GM21619 (cell line): ENCODE data around the gene RAD54L2.
"Not testable (repeated sequence)": the region's sequence is repeated elsewhere in the genome, so short reads cannot be mapped to it uniquely, and the experiment has no call there.

Experiments
- ATAC-seq: cut with Tn5 transposase; IDR thresholded peaks from one replicate; pipeline ENCODE4 v1.9.1; 2021; ENCODE audit not compliant: unreplicated experiment

RAD54L2 gene

DNA sequence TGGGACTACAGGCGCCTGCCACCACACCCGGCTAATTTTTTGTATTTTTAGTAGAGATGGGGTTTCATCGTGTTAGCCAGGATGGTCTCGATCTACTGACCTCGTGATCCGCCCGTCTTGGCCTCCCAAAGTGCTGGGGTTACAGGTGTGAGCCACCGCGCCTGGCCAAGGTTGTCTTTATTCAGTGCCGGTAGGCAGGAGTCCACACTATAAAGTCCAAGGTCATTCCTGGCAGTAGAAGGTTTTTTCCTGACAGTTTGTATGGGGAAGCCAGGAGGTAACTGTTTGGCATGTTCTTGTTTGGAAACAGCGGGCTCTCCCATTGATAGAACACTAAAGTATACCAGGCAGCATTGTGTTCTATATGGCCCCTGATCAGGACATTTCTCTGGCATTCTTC, 4.1 kb downstream of the RAD54L2 start:
- not testable (repeated sequence) for ATAC-seq

DNA sequence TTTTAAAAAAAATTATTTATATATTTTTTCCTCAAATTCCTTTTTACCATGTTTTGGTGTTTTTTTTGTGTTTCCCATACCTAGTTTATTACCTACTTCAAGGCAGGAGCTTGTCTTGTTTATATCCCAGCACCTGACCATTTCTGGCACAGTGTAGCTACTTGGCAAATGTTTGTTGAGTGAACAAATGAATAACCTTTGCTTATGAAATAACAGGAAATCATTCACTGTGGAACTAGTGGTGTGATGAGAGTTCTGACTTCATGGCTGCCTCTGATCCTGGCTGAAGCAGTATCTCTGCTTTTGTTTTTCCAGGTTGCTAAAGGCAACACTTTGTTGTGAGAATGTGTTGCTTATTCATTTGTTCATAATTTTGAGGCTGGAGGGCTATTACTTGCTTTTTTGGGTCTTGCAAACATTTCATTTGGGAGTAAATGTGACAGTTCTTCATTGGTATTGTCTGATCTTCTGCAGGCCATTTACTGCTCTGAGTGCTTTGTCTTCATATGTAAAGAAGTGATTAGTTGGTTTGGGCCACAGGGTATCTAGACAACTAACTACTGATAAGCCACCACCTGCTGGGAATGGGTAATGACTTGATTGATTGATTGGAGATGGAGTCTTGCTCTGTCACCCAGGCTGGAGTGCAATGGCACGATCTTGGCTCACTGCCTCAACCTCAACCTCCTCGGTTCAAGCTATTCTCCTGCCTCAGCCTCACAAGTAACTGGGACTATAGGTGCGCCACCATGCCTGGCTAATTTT, 5.7 kb downstream of the RAD54L2 start:
- no peak for ATAC-seq

DNA sequence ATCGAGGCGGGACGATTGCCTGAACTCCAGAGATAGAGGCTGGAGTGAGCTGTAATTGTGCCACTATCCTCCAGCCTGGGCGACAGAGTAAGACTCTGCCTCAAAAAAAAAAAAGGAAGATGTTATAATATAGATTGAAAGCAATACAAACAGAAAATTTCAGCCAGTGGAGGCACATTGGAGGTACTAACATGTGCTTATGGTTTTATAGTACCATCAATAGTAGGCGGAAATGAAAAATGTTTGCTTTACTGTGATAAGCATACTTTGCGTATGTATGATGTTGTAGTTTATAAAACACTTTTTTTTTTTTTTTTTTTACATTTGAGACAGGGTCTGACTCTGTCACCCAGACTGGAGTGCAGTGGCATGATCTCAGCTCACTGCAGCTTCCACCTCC, 8.8 kb downstream of the RAD54L2 start:
- ATAC-seq = no peak

GRCh38 chr3:51549311-51549710, 10.8 kb downstream of the RAD54L2 start:
- ATAC-seq = no peak

DNA sequence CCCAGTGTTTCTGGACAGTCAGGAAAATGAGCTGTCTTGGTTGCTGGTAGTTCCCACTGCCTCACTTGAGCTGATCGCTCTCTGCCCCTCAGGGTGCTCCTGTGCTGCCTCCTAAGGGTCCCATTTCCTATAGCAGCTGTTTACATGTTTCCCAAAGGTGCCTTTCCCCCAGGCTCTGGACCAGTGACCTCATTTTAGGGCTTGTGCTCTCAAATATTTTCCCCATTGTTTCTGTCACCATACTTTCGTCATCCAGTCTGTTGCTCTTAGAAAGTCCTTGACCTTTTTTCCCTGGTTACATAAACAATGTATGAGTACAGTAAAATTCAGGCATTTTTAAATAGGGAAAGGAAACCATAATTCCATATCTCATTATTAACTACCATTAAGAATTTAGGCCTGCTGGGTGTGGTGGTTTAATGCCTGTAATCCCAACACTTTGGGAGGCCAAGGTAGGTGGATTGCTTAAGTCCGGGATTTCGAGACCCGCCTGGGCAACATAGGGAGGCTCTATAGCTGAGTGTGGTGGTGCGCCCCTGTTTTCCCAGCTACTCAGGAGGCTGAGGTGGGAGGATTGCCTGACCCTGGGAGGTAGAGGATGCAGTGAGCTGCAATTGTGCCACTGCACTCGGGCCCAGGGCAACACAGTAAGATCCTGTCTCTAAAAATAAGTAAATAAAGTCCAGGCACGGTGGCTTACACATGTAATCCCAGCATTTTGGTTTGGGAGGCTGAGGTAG, 11.7 kb downstream of the RAD54L2 start:
- no peak for ATAC-seq

DNA sequence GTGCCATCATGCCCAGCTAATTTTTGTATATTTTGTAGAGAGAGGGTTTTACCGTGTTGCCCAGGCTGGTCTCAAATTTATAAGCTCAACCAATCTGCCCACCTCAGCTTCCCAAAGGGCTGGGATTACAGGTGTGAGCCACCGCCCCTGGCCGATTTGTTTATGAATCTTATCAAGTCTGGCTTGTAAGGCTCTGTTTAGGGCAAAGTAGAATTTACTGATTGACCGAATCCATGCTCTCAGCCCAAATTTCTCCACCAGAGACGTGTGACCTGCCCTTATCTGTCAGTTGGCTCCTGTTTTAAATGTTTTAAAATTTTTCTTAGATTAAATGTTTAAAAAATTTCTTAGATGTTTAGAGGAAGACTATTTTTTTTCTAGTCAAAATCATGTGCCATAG, 19.5 kb downstream of the RAD54L2 start:
- ATAC-seq = no peak

- no peak for ATAC-seq
Measured at GRCh38 chr3:51559411-51559888, 20.9 kb downstream of the RAD54L2 start.

- ATAC-seq = no peak
Measured at GRCh38 chr3:51559961-51560360, 21.4 kb downstream of the RAD54L2 start.

- not testable (repeated sequence) for ATAC-seq
Measured at GRCh38 chr3:51562403-51562802, 23.9 kb downstream of the RAD54L2 start.

GRCh38 chr3:51568036-51568435, 29.5 kb downstream of the RAD54L2 start:
- ATAC-seq = no peak

- ATAC-seq = no peak
Measured at GRCh38 chr3:51568996-51569395, 30.5 kb downstream of the RAD54L2 start.

- no peak for ATAC-seq
Measured at GRCh38 chr3:51578238-51578637, 39.7 kb downstream of the RAD54L2 start.

- no peak for ATAC-seq
Measured at GRCh38 chr3:51580418-51580817, 41.9 kb downstream of the RAD54L2 start.

DNA sequence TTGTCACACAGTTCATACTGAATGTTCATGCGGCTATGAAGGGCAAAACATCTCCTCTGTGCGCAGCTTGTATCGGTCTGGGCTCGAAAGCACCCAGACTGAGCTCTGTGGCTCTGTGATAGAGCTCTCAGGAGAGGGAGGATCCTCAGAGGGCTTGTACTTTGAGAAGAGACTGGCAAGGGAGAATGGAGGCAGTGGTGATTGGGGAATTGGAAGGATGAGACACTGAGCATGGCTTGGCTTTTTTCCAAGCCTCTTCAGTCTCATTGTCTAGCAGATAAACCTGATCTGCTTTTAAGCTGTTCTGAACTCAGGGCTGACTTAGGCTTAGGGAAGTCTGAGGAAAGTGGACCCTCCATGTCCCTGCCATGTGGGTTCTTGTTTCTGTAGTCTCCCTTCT, 43.0 kb downstream of the RAD54L2 start:
- ATAC-seq = no peak

GRCh38 chr3:51585197-51585596, 46.7 kb downstream of the RAD54L2 start:
- ATAC-seq = no peak

DNA sequence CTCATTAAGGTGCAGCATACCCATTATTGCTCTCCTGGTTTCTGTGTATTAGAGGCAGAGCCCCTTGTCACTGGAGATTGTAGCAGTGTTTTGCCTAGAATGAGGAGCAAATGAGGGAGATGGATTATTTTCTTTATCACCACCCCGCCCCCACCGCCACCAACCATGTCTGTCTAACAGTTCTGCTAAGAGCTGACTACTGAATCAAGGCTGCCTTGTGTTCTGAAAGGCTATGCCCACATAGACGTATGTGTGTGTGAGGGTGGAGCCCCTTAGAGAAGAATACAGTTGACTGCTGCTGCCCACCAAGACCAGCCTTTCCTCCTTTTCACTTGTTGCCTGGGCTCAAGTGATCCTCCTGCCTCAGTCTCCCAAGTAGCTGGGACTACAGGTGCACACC, 47.4 kb downstream of the RAD54L2 start:
- ATAC-seq = no peak
